Endodermal cell (in vitro differentiated cells): Measurements from ENCODE around the gene P3H1. TPM values are rescaled to one million over a fixed set of nuclear protein-coding genes. Genes with fewer than 3 reads are reported as not detected.
A peak's percentile ranks its signal among the peaks of the same experiment; 100 is the strongest.

Experiments used
- DNase-seq: peaks from one replicate; pipeline ENCODE4 v3.0.0-alpha.2; 2017
- H3K27ac ChIP-seq: 2 replicates; pipeline ENCODE4 v1.5.1; 2013; ENCODE audit warnings: mild to moderate bottlenecking, low read depth, low read length, moderate library complexity
- H3K27me3 ChIP-seq: 2 replicates; pipeline ENCODE4 v1.6.1; 2013; ENCODE audit warnings: mild to moderate bottlenecking, low read length, moderate library complexity; ENCODE audit not compliant: insufficient read depth, control insufficient read depth, poor library complexity, severe bottlenecking
- H3K36me3 ChIP-seq: 2 replicates; pipeline ENCODE4 v1.7.0; 2013; ENCODE audit warnings: mild to moderate bottlenecking, low read length, moderate library complexity; ENCODE audit not compliant: control insufficient read depth, insufficient read depth
- H3K4me1 ChIP-seq: one replicate; pipeline ENCODE4 v1.7.0; 2013; ENCODE audit warnings: low read length; ENCODE audit not compliant: control insufficient read depth, insufficient read depth
- H3K4me3 ChIP-seq: 2 replicates; pipeline ENCODE4 v1.5.1; 2013; ENCODE audit warnings: mild to moderate bottlenecking, low read length, moderate library complexity
- H3K9ac ChIP-seq: 2 replicates; pipeline ENCODE4 v1.6.1; 2013; ENCODE audit warnings: mild to moderate bottlenecking, low read length, moderate library complexity; ENCODE audit not compliant: poor library complexity, severe bottlenecking; ENCODE audit errors: extremely low read depth
- H3K9me3 ChIP-seq: 2 replicates; pipeline ENCODE4 v1.6.1; 2013; ENCODE audit warnings: mild to moderate bottlenecking, low read length, moderate library complexity; ENCODE audit not compliant: control insufficient read depth
- H3K27ac Mint-ChIP-seq: 2 replicates; pipeline ENCODE4 v1.8.0; 2020; ENCODE audit warnings: mixed read lengths
- H3K27me3 Mint-ChIP-seq: 2 replicates; pipeline ENCODE4 v1.8.0; 2021; ENCODE audit warnings: mild to moderate bottlenecking, mixed read lengths; ENCODE audit not compliant: insufficient read depth
- H3K36me3 Mint-ChIP-seq: 2 replicates; pipeline ENCODE4 v1.8.0; 2020; ENCODE audit warnings: low read depth, mixed read lengths
- H3K4me1 Mint-ChIP-seq: 2 replicates; pipeline ENCODE4 v1.8.0; 2020; ENCODE audit warnings: mixed read lengths
- H3K4me3 Mint-ChIP-seq: 2 replicates; pipeline ENCODE4 v1.8.0; 2020; ENCODE audit warnings: mild to moderate bottlenecking, moderate library complexity, mixed read lengths
- H3K9me3 Mint-ChIP-seq: 2 replicates; pipeline ENCODE4 v1.8.0; 2020; ENCODE audit warnings: mild to moderate bottlenecking, mixed read lengths
- CTCF ChIP-seq: fragments of 200-600 bp; sonication (generic); conservative IDR thresholded peaks from 2 replicates; pipeline ENCODE4 v1.5.0; 2021; ENCODE audit warnings: antibody characterized with exemption, mild to moderate bottlenecking
- WGBS, 2 experiments: methylation state at CpG; one replicate each; pipeline versions ENCODE4 v1.1.5 to v1.1.7; 2013; ENCODE audit warnings: missing lambda C conversion rate in 2 of 2, mixed read lengths in 1 of 2; ENCODE audit not compliant: insufficient coverage in 1 of 2, insufficient read length in 1 of 2; 5-methylcytosine and 5-hydroxymethylcytosine counted together
- total RNA-seq, 2 donors: library from RNA; stranded (reverse); fragmentation: NEBNext Ultra II Directional in 1 of 2; extraction: Animal tissue kit (Norgen Biotek cat#: 25700) in 1 of 2; gene quantifications; 2 replicates in 1 of 2; 3 replicates in 1 of 2; pipeline ENCODE4 v1.2.1, GENCODE V29; 2021

The P3H1 gene
- total RNA-seq, 2 donors from 2014 or later, result 51.7 to 68.3 TPM

GRCh38 chr1:42743317-42744147 lies 23.3 kb downstream of the P3H1 start:
- Mint-ChIP-seq H3K27ac (no peak overlapping the region), H3K36me3 (peaks cover 21% of the 10 kb centered on the region), H3K9me3 (no peaks in the 10 kb centered on the region), H3K4me1 (peaks cover 23% of the 10 kb centered on the region), H3K4me3 (no peak overlapping the region), H3K27me3 (no peaks in the 10 kb centered on the region)
- no peaks in the 10 kb centered on the region for H3K9me3 ChIP-seq
- no peaks in the 10 kb centered on the region for H3K27me3 ChIP-seq
- 83 to 89% methylated on average over 16 to 21 of the region's 21 CpGs for WGBS, 2 experiments
- no peak for TF ChIP-seq CTCF
- no peak overlapping the region for H3K4me3 ChIP-seq
- H3K36me3 ChIP-seq, result peaks cover 15% of the 10 kb centered on the region
- no peak overlapping the region for H3K27ac ChIP-seq
- peaks cover 6% of the 10 kb centered on the region for H3K4me1 ChIP-seq
- DNase-seq, result no peak
- no peak overlapping the region for H3K9ac ChIP-seq

- H3K4me3 Mint-ChIP-seq, result no peak overlapping the region
- H3K9ac ChIP-seq, result no peak overlapping the region
- DNase-seq, result no peak
- no peak overlapping the region for H3K4me3 ChIP-seq
- H3K36me3 ChIP-seq, result peaks cover 15% of the 10 kb centered on the region
- 94 to 98% methylated on average over 7 to 9 of the region's 9 CpGs for WGBS, 2 experiments
- H3K27ac Mint-ChIP-seq, result no peak overlapping the region
- TF ChIP-seq CTCF, result no peak
- no peaks in the 10 kb centered on the region for H3K27me3 ChIP-seq
- H3K27ac ChIP-seq, result peak overlapping the region; percentile 11
- H3K9me3 ChIP-seq, result no peaks in the 10 kb centered on the region
- H3K9me3 Mint-ChIP-seq, result no peaks in the 10 kb centered on the region
- peaks cover 23% of the 10 kb centered on the region for H3K4me1 Mint-ChIP-seq
- peaks cover 13% of the 10 kb centered on the region for H3K36me3 Mint-ChIP-seq
- H3K27me3 Mint-ChIP-seq, result no peaks in the 10 kb centered on the region
- H3K4me1 ChIP-seq, result peaks cover 6% of the 10 kb centered on the region
Observed at GRCh38 chr1:42742617-42743316, 24.1 kb downstream of the P3H1 start.

GRCh38 chr1:42742141-42742540 lies 24.7 kb downstream of the P3H1 start:
- H3K27me3 Mint-ChIP-seq, result no peaks in the 10 kb centered on the region
- no peaks in the 10 kb centered on the region for H3K9me3 Mint-ChIP-seq
- H3K4me1 Mint-ChIP-seq, result peaks cover 23% of the 10 kb centered on the region
- Histone ChIP-seq H3K4me3 (no peak overlapping the region), H3K27me3 (no peaks in the 10 kb centered on the region), H3K9me3 (no peaks in the 10 kb centered on the region), H3K9ac (no peak overlapping the region), H3K4me1 (peaks cover 6% of the 10 kb centered on the region), H3K27ac (no peak overlapping the region), H3K36me3 (peaks cover 15% of the 10 kb centered on the region)
- H3K36me3 Mint-ChIP-seq, result peaks cover 12% of the 10 kb centered on the region
- no peak overlapping the region for H3K4me3 Mint-ChIP-seq
- DNase-seq, result no peak
- 89 to 90% methylated on average over 4 to 8 of the region's 8 CpGs for WGBS, 2 experiments
- H3K27ac Mint-ChIP-seq, result no peak overlapping the region
- no peak for TF ChIP-seq CTCF
